Uterus (tissue), 2 donors: ENCODE measurements around the gene RAB11FIP4.

Source experiments
- CTCF ChIP-seq, 4 experiments: fragments of 200-600 bp in 2 of 4; fragments of 450-650 bp in 2 of 4; sonication (generic) in 2 of 4; IDR thresholded peaks; one replicate each; pipeline ENCODE4 v1.5.1; 2016 to 2019; ENCODE audit warnings: antibody characterized with exemption in 4 of 4, mild to moderate bottlenecking in 2 of 4, moderate library complexity in 1 of 4
- POLR2A ChIP-seq, 2 donors: fragments of 450-650 bp; IDR thresholded peaks; one replicate each; pipeline ENCODE4 v1.6.1; 2016; ENCODE audit warnings: antibody characterized with exemption in 2 of 2, mild to moderate bottlenecking in 1 of 2, moderate library complexity in 1 of 2

GRCh38 chr17:31386542-31387075, 4.9 kb upstream of the RAB11FIP4 start:
- TF ChIP-seq CTCF (IDR thresholded peaks at IDR 0.05) (no peak), POLR2A (IDR thresholded peaks at IDR 0.05) (no peak)
